Activated naive CD4-positive, alpha-beta T cell treated with anti-CD3 and anti-CD28 coated beads, Interleukin-2, amount 10 ng/mL, durations not matched to agents 7 days and 5 days (primary cell): Measurements from ENCODE around the gene MARK3.
A peak's percentile ranks its signal among the peaks of the same experiment; 100 is the strongest.

Experiments
- CTCF ChIA-PET: fragments of 350-600 bp; sonication (Branson Sonifier 250); formaldehyde crosslinking; loops from one replicate; lab custom pipeline; 2021; ENCODE audit warnings: antibody characterized with exemption; lab: Charles Lee
- DNase-seq: peaks from one replicate; pipeline ENCODE4 v3.0.0-alpha.2; 2020
- H3K27ac Mint-ChIP-seq: one replicate; pipeline ENCODE4 v1.8.0; 2021; ENCODE audit warnings: mild to moderate bottlenecking, moderate library complexity, mixed read lengths
- H3K27me3 Mint-ChIP-seq: one replicate; pipeline ENCODE4 v1.8.0; 2021; ENCODE audit warnings: mild to moderate bottlenecking, mixed read lengths
- H3K36me3 Mint-ChIP-seq: one replicate; pipeline ENCODE4 v1.8.0; 2021; ENCODE audit warnings: mixed read lengths
- H3K4me1 Mint-ChIP-seq: one replicate; pipeline ENCODE4 v1.8.0; 2021; ENCODE audit warnings: mixed read lengths
- H3K4me3 Mint-ChIP-seq: one replicate; pipeline ENCODE4 v1.8.0; 2021; ENCODE audit warnings: mild to moderate bottlenecking, moderate library complexity, mixed read lengths
- H3K9me3 Mint-ChIP-seq: one replicate; pipeline ENCODE4 v1.8.0; 2021; ENCODE audit warnings: mixed read lengths

Gene MARK3

GRCh38 chr14:103393676-103394626, 8.7 kb downstream of the MARK3 start:
- DNase-seq = peak; percentile 24
- no peaks in the 10 kb centered on the region for H3K9me3 Mint-ChIP-seq
- peak overlapping the region; percentile 58 for H3K27ac Mint-ChIP-seq
- H3K4me1 Mint-ChIP-seq = peaks cover 55% of the 10 kb centered on the region
- H3K4me3 Mint-ChIP-seq = no peak overlapping the region
- no peaks in the 10 kb centered on the region for H3K27me3 Mint-ChIP-seq
- H3K36me3 Mint-ChIP-seq = peaks cover 16% of the 10 kb centered on the region
- CTCF ChIA-PET = interaction anchor here (0.6 to 5.8 kb wide), 10 partner anchors 8 to 289 kb away, joined by 3 to 54 read pairs (median 4); no protein-coding TSS in a partner anchor

DNA sequence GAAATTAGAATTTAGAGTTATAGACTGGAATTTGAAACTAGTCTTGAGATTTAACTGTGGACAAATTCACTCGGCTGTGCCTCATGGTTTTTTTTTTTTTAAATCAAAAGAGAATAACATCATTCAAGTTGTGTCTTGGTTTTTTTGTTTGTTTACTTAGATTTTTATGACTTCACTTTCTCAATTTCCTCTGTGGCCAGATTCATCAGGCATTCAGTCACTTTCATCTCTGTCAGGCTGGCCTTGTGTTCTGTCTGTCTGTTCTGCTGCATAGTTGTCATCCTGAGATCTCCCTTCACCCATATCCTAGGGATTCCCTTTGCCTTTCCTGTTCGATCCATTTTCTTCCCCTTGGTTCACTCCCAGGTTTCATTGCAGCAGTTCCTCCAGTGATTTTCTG, 10.0 kb downstream of the MARK3 start:
- Mint-ChIP-seq H3K9me3 (no peaks in the 10 kb centered on the region), H3K36me3 (peaks cover 16% of the 10 kb centered on the region), H3K27me3 (no peaks in the 10 kb centered on the region), H3K4me1 (peaks cover 56% of the 10 kb centered on the region), H3K27ac (peak overlapping the region; percentile 67), H3K4me3 (no peak overlapping the region)
- DNase-seq = no peak
- CTCF ChIA-PET = interaction anchor here (1.0 kb wide), 1 partner anchor 126 kb away, joined by 4 read pairs; no protein-coding TSS in a partner anchor

DNA sequence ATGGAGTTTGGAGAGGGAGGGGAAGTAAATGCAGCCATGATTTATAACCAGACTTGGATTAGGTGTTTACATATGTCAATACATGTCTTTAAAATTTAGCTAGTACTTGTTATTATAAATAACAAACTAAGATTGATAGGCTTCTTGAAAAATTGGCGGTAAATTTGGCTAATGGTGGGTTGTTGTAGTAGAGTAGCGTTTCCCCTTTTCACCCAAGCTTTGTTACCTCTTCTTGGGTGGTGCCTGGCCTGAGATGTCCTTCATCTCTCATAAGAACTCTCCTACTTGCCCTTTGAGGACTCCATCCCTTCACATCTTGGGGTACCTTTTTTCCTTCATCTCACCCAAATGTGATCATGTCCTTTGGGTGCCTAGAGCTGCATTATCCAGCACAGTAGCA, 11.2 kb downstream of the MARK3 start:
- no peak for DNase-seq
- H3K27me3 Mint-ChIP-seq = no peaks in the 10 kb centered on the region
- H3K4me3 Mint-ChIP-seq = no peak overlapping the region
- no peaks in the 10 kb centered on the region for H3K9me3 Mint-ChIP-seq
- H3K27ac Mint-ChIP-seq = peak overlapping the region; percentile 19
- H3K4me1 Mint-ChIP-seq = peaks cover 59% of the 10 kb centered on the region
- H3K36me3 Mint-ChIP-seq = peaks cover 16% of the 10 kb centered on the region
- CTCF ChIA-PET = interaction anchor here (1.1 kb wide), 1 partner anchor 21 kb away, joined by 3 read pairs; no protein-coding TSS in a partner anchor

- H3K27me3 Mint-ChIP-seq = no peaks in the 10 kb centered on the region
- H3K9me3 Mint-ChIP-seq = no peaks in the 10 kb centered on the region
- peaks cover 16% of the 10 kb centered on the region for H3K36me3 Mint-ChIP-seq
- CTCF ChIA-PET = no interaction called here
- no peak for DNase-seq
- H3K27ac Mint-ChIP-seq = no peak overlapping the region
- no peak overlapping the region for H3K4me3 Mint-ChIP-seq
- H3K4me1 Mint-ChIP-seq = peaks cover 70% of the 10 kb centered on the region
Measured at GRCh38 chr14:103398427-103399195, 13.4 kb downstream of the MARK3 start.

GRCh38 chr14:103400537-103400936, 15.3 kb downstream of the MARK3 start:
- no peaks in the 10 kb centered on the region for H3K9me3 Mint-ChIP-seq
- no peaks in the 10 kb centered on the region for H3K27me3 Mint-ChIP-seq
- peaks cover 16% of the 10 kb centered on the region for H3K36me3 Mint-ChIP-seq
- CTCF ChIA-PET = interaction anchor here (1.3 to 6.3 kb wide), 2 partner anchors 9 to 17 kb away, joined by 3 to 54 read pairs; no protein-coding TSS in a partner anchor
- H3K4me3 Mint-ChIP-seq = no peak overlapping the region
- H3K4me1 Mint-ChIP-seq = peaks cover 62% of the 10 kb centered on the region
- H3K27ac Mint-ChIP-seq = no peak overlapping the region
- no peak for DNase-seq

GRCh38 chr14:103401223-103402214, 16.3 kb downstream of the MARK3 start:
- no peak overlapping the region for H3K4me3 Mint-ChIP-seq
- no peaks in the 10 kb centered on the region for H3K9me3 Mint-ChIP-seq
- H3K27ac Mint-ChIP-seq = peak overlapping the region; percentile 81
- H3K27me3 Mint-ChIP-seq = no peaks in the 10 kb centered on the region
- peaks cover 53% of the 10 kb centered on the region for H3K4me1 Mint-ChIP-seq
- CTCF ChIA-PET = interaction anchor here (6.3 kb wide), 1 partner anchor 10 kb away, joined by 54 read pairs; no protein-coding TSS in a partner anchor
- no peak for DNase-seq
- H3K36me3 Mint-ChIP-seq = peaks cover 12% of the 10 kb centered on the region

DNA sequence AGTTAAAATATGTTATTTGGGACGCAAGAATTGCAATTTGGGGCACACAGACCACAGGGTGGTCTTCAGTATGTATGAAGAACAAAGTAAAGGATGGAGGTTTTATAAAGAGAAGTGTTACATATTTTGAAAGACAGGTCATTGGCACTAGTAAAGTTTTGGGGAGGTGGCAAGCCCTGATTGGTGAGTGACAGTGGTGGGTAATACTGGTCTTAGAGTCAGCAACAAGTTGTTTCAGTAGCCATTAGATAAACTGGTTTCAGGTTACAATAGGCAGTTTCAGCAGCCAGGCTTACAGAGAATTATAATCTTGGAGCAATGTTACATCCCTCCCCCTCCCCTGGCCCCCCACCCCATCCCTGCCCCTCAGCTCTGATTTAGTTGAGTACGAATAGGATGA, 17.5 kb downstream of the MARK3 start:
- H3K36me3 Mint-ChIP-seq = peaks cover 11% of the 10 kb centered on the region
- H3K9me3 Mint-ChIP-seq = no peaks in the 10 kb centered on the region
- peaks cover 50% of the 10 kb centered on the region for H3K4me1 Mint-ChIP-seq
- H3K27me3 Mint-ChIP-seq = no peaks in the 10 kb centered on the region
- H3K27ac Mint-ChIP-seq = no peak overlapping the region
- no peak for DNase-seq
- CTCF ChIA-PET = interaction anchor here (6.3 kb wide), 1 partner anchor 11 kb away, joined by 54 read pairs; no protein-coding TSS in a partner anchor
- no peak overlapping the region for H3K4me3 Mint-ChIP-seq

GRCh38 chr14:103404032-103404918, 19.1 kb downstream of the MARK3 start:
- H3K9me3 Mint-ChIP-seq = no peaks in the 10 kb centered on the region
- CTCF ChIA-PET = interaction anchor here (6.3 kb wide), 1 partner anchor 12 kb away, joined by 54 read pairs; no protein-coding TSS in a partner anchor
- DNase-seq = no peak
- H3K27me3 Mint-ChIP-seq = no peaks in the 10 kb centered on the region
- H3K4me3 Mint-ChIP-seq = no peak overlapping the region
- H3K27ac Mint-ChIP-seq = peak overlapping the region; percentile 64
- peaks cover 14% of the 10 kb centered on the region for H3K36me3 Mint-ChIP-seq
- H3K4me1 Mint-ChIP-seq = peaks cover 40% of the 10 kb centered on the region

- no peaks in the 10 kb centered on the region for H3K27me3 Mint-ChIP-seq
- no peak overlapping the region for H3K27ac Mint-ChIP-seq
- no peaks in the 10 kb centered on the region for H3K9me3 Mint-ChIP-seq
- H3K4me1 Mint-ChIP-seq = peaks cover 40% of the 10 kb centered on the region
- no peak for DNase-seq
- peaks cover 14% of the 10 kb centered on the region for H3K36me3 Mint-ChIP-seq
- H3K4me3 Mint-ChIP-seq = no peak overlapping the region
- CTCF ChIA-PET = interaction anchor here (6.3 kb wide), 1 partner anchor 13 kb away, joined by 54 read pairs; no protein-coding TSS in a partner anchor
Measured at GRCh38 chr14:103404920-103405319, 19.7 kb downstream of the MARK3 start.

- H3K4me3 Mint-ChIP-seq = no peak overlapping the region
- H3K4me1 Mint-ChIP-seq = peaks cover 9% of the 10 kb centered on the region
- no peaks in the 10 kb centered on the region for H3K9me3 Mint-ChIP-seq
- H3K27ac Mint-ChIP-seq = peak overlapping the region; percentile 7
- no peak for DNase-seq
- no peaks in the 10 kb centered on the region for H3K27me3 Mint-ChIP-seq
- H3K36me3 Mint-ChIP-seq = peaks cover 21% of the 10 kb centered on the region
- CTCF ChIA-PET = interaction anchor here (0.7 to 1.3 kb wide), 2 partner anchors 17 to 21 kb away, joined by 3 read pairs; no protein-coding TSS in a partner anchor
Measured at GRCh38 chr14:103408491-103409155, 23.4 kb downstream of the MARK3 start.

DNA sequence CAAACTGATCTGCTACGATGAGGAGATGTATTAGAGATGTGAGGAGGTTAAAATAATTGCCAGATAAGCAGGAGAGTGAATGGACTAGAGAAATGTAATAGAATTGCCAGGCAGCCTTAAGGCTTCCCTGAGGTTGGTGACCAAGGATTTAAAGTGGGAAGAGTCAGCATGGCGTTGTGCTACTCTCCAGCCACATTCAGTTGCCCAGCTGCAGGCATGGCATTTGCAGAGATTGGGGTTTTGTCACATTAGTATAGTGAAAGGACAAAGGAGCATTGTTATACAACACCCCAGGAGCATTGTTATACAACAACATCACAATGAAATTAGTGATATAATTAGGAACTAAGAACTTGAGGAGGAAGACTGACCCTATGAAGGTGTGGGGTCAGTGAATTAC, 31.7 kb downstream of the MARK3 start:
- peaks cover 21% of the 10 kb centered on the region for H3K36me3 Mint-ChIP-seq
- CTCF ChIA-PET = interaction anchor here (0.9 kb wide), 1 partner anchor 21 kb away, joined by 3 read pairs; no protein-coding TSS in a partner anchor
- no peak overlapping the region for H3K27ac Mint-ChIP-seq
- DNase-seq = no peak
- no peak overlapping the region for H3K4me3 Mint-ChIP-seq
- peaks cover 14% of the 10 kb centered on the region for H3K4me1 Mint-ChIP-seq
- no peaks in the 10 kb centered on the region for H3K27me3 Mint-ChIP-seq
- H3K9me3 Mint-ChIP-seq = no peaks in the 10 kb centered on the region

DNA sequence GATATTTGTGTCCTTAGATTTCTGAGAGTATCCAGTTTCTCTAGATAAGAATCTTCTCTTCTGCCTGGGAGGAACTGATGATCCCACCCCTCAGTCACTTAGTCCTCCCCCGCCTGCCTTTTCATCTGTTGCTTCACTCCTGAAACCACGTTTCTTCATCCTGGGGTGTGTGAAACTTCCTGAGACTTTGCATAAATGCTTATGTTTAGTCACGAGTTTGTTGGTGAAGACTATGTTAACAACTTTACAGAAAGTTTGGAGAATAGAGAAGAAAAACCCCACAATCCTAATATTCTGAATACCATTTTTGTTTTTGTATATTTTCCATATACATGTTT, 33.2 kb downstream of the MARK3 start:
- H3K27me3 Mint-ChIP-seq = no peaks in the 10 kb centered on the region
- H3K4me3 Mint-ChIP-seq = no peak overlapping the region
- peaks cover 17% of the 10 kb centered on the region for H3K36me3 Mint-ChIP-seq
- peaks cover 14% of the 10 kb centered on the region for H3K4me1 Mint-ChIP-seq
- DNase-seq = no peak
- no peak overlapping the region for H3K27ac Mint-ChIP-seq
- H3K9me3 Mint-ChIP-seq = no peaks in the 10 kb centered on the region
- CTCF ChIA-PET = interaction anchor here (1.1 kb wide), 1 partner anchor 28 kb away, joined by 3 read pairs; no protein-coding TSS in a partner anchor
